ENCODE measurements around the gene NDFIP1.

NDFIP1 gene

DNA sequence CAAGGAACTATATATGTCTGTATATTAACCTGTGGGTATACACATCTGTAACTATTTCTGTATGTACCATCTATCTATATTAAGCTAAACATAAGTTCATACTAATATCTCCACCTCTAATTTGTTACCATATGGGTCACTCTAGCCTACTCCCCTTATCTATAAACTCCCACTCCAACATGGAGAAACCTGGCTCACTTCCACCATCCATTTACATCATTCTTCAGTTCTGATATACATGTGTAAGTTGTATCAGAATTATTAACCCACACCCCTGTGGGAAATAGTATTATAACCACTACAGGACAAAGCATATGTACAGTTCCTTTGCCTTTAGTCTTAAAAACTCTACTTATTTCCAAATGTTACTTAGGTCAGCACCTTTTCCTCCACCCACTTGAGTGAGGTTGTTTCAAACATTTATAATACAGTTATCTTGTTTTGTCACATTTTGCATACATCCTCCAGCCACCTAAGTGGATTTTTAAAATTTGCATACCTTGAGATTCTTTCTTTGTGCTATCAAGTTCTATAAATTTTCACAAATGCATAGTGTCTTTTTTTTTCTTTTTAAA is 10.6 kb downstream of the NDFIP1 start:
- no peak for DNase-seq (ENCODE audit: low read depth)

DNA sequence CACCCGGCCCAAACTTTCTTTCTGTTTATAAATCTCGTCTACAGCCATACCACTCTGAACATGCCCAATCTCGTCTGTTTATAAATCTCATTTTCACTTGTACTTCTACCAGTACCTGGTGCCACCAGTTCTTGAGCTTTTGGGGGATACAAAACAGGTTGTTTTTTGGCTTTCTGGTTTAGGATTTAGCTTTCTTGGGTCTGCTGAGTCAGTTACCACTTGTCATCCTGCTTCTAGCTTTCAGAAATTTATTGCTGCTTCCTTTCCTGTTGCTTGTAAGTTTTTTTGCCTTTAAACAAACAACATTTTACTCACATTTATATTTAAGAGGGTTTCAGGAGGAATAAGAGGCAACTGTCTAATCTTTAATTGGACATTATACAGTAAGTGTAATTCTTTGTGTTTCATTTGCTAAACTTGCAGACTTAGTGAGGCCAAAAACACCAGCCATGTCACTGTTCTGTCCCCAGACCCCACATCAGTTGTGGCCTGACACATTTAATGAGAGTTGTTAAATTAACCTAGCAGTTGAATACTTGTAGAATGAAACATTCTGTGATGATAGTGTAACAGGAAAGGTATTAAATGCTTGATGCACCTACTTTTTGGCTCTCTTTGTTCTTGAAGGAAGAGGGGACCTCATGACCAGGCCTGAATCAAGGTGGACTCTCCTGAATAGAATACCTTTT is 11.8 kb downstream of the NDFIP1 start:
- DNase-seq (ENCODE audit: low read depth): no peak

- DNase-seq (ENCODE audit: low read depth): no peak
Measured at GRCh38 chr5:142122121-142122520, 13.5 kb downstream of the NDFIP1 start.

DNA sequence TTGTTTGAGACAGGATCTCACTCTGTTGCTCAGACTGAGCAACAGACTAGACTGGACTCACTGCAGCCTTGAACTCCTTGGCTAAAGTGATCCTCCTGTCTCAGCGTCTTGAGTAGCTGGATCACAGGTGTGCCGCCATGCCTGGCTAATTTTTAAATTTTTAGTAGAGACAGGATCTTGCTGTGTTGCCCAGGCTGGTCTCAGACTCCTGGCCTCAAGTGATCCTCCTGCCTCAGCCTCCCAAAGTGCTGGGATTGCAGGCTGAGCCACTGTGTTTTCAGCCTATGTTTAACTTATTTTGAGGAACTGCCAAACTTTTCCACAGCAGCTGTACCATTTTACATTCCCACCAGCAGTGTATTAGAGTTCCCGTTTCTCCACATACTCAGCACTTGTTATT is 16.8 kb downstream of the NDFIP1 start:
- DNase-seq (ENCODE audit: low read depth): no peak

DNA sequence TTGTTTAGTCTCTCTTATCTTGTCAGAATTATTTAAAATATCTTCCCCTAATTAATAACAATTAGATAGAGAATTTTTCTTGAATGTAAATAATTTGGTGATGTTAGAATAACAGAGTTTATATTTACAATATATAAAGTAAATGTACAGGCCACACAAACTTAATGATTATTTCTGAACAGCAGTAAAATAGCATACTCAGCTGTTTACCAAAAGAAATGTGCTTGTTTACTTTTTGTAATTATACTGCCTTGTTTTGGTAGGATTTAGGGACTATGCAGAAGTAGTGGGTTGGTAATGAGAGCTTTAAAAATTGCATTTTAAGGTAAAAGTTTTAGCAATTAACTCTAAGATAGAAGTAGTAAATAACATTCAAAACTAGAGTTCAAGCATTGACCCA is 17.4 kb downstream of the NDFIP1 start:
- DNase-seq (ENCODE audit: low read depth): no peak

DNA sequence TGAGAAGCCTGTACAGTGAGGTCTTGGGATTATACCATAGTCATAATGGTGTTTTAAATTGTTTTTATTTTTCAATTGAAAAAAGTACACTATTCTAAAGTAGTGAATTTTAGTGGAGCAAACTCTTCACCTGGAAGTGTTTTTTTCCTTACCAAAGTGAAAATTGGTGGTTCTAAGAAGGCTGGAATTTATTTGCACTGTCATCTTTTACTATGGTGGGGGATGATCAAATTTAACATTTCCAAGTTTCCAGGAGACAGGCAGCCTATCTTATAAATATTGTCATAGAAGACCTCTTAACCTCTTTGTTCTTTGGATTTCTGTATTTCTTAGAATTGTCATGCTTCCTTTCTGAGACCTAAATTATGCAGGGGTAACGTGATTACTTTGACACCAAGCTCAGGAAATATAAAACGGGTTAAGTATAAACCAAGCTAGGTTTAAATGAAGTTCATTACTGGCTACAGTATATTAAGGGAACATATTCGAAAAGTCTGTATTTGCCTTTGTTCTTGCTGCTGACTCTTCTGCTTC is 20.2 kb downstream of the NDFIP1 start:
- DNase-seq (ENCODE audit: low read depth): no peak

- no peak for DNase-seq (ENCODE audit: low read depth)
Measured at GRCh38 chr5:142129446-142130066, 21.0 kb downstream of the NDFIP1 start.

- no peak for DNase-seq (ENCODE audit: low read depth)
Measured at GRCh38 chr5:142131394-142131793, 22.8 kb downstream of the NDFIP1 start.

GRCh38 chr5:142132916-142133315 is 24.3 kb downstream of the NDFIP1 start:
- no peak for DNase-seq (ENCODE audit: low read depth)

DNA sequence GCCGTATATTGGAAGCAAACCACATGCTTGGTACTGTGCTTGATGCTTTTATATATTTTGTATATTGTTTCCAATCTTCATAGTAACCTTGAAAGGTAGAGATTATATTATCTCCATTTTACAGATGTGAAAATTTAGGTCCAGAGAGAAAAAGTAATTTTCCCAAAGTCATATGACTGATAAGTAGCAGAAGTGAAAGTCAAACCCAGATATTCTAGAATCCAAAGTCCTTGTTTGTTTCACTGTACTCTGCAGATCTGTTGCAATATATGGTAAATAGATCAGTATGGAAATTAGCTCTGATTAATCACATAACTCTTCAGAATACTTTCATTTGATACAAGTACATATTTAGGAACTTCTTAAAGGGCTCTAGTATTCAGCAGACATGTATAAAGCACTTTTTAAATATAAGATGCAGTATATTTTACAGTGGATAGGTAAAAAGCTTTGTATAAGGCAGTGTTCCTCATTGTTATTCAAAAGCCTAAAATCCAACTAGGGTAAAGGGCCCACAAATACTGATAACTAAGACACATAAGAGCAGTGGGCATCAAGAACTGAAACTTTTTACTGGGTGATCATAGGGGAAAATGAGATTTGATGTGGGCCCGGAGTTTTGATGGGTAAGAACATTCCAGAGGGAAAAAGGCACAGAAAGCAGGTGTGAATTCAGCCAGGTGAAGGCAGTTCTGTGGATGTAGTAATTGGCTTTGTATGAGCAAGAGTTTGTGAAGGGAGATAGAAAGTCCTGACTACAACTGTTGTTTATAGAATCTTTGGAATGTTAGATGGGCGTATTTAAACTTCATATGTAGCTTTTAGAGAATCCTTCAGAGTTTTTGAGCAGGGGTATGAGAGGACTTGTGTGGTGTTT is 25.0 kb downstream of the NDFIP1 start:
- DNase-seq (ENCODE audit: low read depth): no peak

GRCh38 chr5:142134331-142135010 is 25.9 kb downstream of the NDFIP1 start:
- DNase-seq (ENCODE audit: low read depth): no peak

DNA sequence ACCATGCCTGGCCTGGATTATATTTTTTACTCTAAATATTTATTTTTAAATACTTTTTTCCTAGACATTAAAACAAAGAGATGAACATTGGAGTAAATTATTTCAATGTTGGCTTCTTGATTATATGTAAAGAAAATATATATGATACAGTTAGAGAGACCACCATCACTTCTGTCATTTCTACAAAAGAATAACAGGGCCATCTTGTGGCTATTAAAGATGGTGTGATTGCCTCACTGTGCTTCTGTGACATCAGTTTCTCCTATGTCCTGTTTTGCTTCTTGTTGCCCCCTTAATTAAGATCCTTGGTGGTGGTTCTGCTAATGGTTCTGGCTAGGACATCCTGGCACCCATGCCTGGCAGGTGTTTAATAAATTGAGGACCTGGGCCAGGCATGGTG is 32.9 kb downstream of the NDFIP1 start:
- DNase-seq (ENCODE audit: low read depth): no peak

DNA sequence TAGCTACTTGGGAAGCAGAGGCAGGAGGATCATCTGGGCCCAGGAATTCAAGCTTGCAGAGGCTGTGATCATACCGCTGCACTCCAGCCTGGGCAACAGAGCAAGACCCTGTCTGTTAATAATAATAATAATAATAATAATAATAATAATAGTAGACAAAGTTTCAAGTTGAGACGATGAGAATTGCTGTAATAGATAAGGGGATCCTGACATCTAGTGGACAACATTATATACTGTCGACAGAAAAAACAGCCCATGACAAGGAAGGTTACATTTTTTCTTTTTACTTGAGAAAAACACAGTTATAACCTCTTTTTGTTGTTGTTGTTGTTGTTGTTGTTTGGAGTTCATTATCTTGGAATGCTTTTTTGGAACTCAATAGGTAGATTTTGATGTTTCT is 35.3 kb downstream of the NDFIP1 start:
- DNase-seq (ENCODE audit: low read depth): peak; percentile 68

GRCh38 chr5:142145106-142145900 is 36.7 kb downstream of the NDFIP1 start:
- peak; percentile 79 for DNase-seq (ENCODE audit: low read depth)

DNA sequence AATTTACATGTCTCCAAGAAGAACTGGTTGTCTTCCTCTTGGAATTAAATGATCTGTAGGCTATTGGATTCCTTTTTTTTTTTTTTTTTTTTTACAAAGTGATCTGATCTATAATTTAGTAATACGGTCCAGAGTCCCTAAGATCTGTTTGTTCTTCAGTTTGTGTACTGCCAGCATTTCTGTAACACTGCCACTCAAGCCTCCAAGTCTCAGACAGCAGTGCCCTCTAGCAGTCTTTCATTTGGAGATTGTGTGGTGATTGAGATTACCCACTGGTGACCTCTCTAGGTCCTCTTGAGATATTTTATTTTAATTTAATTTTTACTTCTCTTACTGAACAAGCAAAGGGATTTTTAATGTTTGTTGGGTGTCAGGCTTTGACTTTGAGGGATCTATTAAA is 40.8 kb downstream of the NDFIP1 start:
- no peak for DNase-seq (ENCODE audit: low read depth)

DNA sequence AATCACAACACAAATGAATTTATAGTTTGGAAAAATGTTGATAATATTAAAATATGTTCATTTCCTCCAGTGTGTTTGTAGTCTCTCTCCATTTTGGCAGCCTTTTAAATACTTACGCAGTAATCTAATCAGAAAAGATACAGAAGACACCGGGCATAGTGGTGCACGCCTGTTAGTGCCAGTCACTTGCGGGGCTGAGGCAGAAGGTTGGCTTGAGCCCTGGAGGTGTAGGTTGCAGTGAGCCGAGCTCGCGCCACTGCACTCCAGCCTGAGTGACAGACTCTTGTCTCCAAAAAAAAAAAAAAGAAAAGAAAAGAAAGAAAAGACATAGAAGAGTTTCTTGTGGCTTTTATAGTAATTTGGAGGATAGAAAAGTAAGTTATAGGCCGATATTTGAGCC is 41.9 kb downstream of the NDFIP1 start:
- DNase-seq (ENCODE audit: low read depth): no peak

- peak; percentile 82 for DNase-seq (ENCODE audit: low read depth)
Measured at GRCh38 chr5:142151436-142152383, 43.1 kb downstream of the NDFIP1 start.

DNA sequence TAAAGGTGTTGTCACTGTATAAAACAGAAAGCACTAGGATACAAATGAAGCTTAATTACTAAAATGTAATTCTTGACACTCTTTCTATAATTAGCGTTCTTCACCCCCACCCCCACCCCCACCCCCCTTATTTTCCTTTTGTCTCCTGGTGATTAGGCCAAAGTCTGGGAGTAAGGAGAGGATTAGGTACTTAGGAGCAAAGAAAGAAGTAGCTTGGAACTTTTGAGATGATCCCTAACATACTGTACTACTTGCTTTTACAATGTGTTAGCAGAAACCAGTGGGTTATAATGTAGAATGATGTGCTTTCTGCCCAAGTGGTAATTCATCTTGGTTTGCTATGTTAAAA is 43.8 kb downstream of the NDFIP1 start:
- peak; percentile 37 for DNase-seq (ENCODE audit: low read depth)

- no peak for DNase-seq (ENCODE audit: low read depth)
Measured at GRCh38 chr5:142153674-142154448, 45.3 kb downstream of the NDFIP1 start.
